ENCODE data around the gene STRN3. TPM values are rescaled to one million over a fixed set of nuclear protein-coding genes. Genes with fewer than 3 reads are reported as not detected.

STRN3 gene
- total and polyA plus RNA-seq, 10 of the 15 experiments (the other 5 are each of a cell fraction or from before 2014, with no cell fraction given): 7.8 to 27.9 (median 14.1) TPM

- no peak for TF ChIP-seq ZNF687 (IDR thresholded peaks at IDR 0.05)
- TF ChIP-seq SMC3 (IDR thresholded peaks at IDR 0.05; ENCODE audit: borderline replicate concordance, low read length): no peak
- TF ChIP-seq PAX8 (IDR thresholded peaks at IDR 0.05): no peak
- TF ChIP-seq WRNIP1 (IDR thresholded peaks at IDR 0.05; ENCODE audit: borderline replicate concordance, low read depth, low read length): no peak
- no peak for TF ChIP-seq POLR2AphosphoS5 (IDR thresholded peaks at IDR 0.05; ENCODE audit: low read length)
- no peak for TF ChIP-seq NFYA (IDR thresholded peaks at IDR 0.05; ENCODE audit: borderline replicate concordance, low read depth, low read length)
Measured at GRCh38 chr14:30875788-30876053, 150.5 kb downstream of the STRN3 start (continued).

GRCh38 chr14:30874999-30875787, 151.0 kb downstream of the STRN3 start:
- H4K20me1 ChIP-seq (ENCODE audit: control insufficient read depth, insufficient read depth): no peaks in the 10 kb centered on the region
- CTCF ChIA-PET: interaction anchor here (0.6 kb wide), 1 partner anchor 83 kb away, joined by 3 read pairs; no protein-coding TSS in a partner anchor
- in situ Hi-C loops (cut with MboI) (no loop called here), intact Hi-C loops (cut with micrococcal nuclease; ENCODE audit: unreplicated experiment) (loop anchor here (5.0 kb wide), 1 partner anchor 163 kb away; no protein-coding TSS in a partner anchor)
- BruUV-seq (replicated peaks): no TSS peak
- H3K27me3 ChIP-seq (replicated peaks in 1 of 2; ENCODE audit: control insufficient read depth in 2 of 2, insufficient read depth in 2 of 2, low read length in 1 of 2): peaks cover 2 to 6% of the 10 kb centered on the region in 2 experiments; a peak in 2 of 4 replicates
- 2% methylated on average over 42 of the region's 48 CpGs for WGBS (ENCODE audit: insufficient coverage, insufficient replicate concordance, low lambda C conversion rate, missing lambda C conversion rate)
- no peaks in the 10 kb centered on the region for H3K9me3 ChIP-seq (replicated peaks; ENCODE audit: control insufficient read depth, insufficient read depth, low read length)
- H3K27ac ChIP-seq (ENCODE audit: control insufficient read depth, insufficient read depth): no peak overlapping the region
- SMC1A ChIA-PET (ENCODE audit: uncharacterized antibody, unreplicated experiment): interaction anchor here (1.0 kb wide), 1 partner anchor 219 kb away, joined by 3 read pairs; no protein-coding TSS in a partner anchor
- FAIRE-seq (no peak), DNase-seq (ENCODE audit: low read depth, low spot score) (no peak), ATAC-seq (peak; percentile 48)
- H3K4me3 ChIP-seq: peak overlapping the region; percentile 66
- H2AFZ ChIP-seq (ENCODE audit: control insufficient read depth, low read depth, low read length): peak overlapping the region; percentile 84
- TF ChIP-seq JUND (IDR thresholded peaks at IDR 0.05; ENCODE audit: low read depth, low read length): no peak
- H3K4me2 ChIP-seq (ENCODE audit: control insufficient read depth, insufficient read depth): peak overlapping the region; percentile 99
- RAD21 ChIA-PET (ENCODE audit: unreplicated experiment): no interaction called here
- peaks cover 11% of the 10 kb centered on the region for H3K4me1 ChIP-seq (ENCODE audit: control insufficient read depth, insufficient read depth, low read length)
- H3K79me2 ChIP-seq (ENCODE audit: control insufficient read depth, insufficient read depth, low read length): no peaks in the 10 kb centered on the region
- H3K9ac ChIP-seq (ENCODE audit: control insufficient read depth, insufficient read depth, low read length): peak overlapping the region; percentile 63; the same call in 1 of the 2 replicates
- POLR2A ChIA-PET: no interaction called here
- H3K36me3 ChIP-seq (ENCODE audit: control insufficient read depth in 2 of 2, insufficient read depth in 2 of 2, low read length in 1 of 2): no peaks in the 10 kb centered on the region
